ENCODE measurements around the gene ANKDD1B.

The ANKDD1B gene

GRCh38 chr5:75620184-75620959 is 9.1 kb downstream of the ANKDD1B start:
- H3K4me1 Mint-ChIP-seq = no peaks in the 10 kb centered on the region
- H3K4me3 Mint-ChIP-seq = no peak overlapping the region
- H3K9me3 Mint-ChIP-seq = no peaks in the 10 kb centered on the region
- ATAC-seq (replicated peaks; ENCODE audit: extremely low read depth, poor library complexity, severe bottlenecking) = no peak
- no peak overlapping the region for H3K27ac Mint-ChIP-seq (ENCODE audit: low read depth)
- DNase-seq (ENCODE audit: low spot score in 2 of 2) = no peak
- H3K27me3 Mint-ChIP-seq = no peaks in the 10 kb centered on the region
- no peaks in the 10 kb centered on the region for H3K36me3 Mint-ChIP-seq (ENCODE audit: insufficient read depth)

- Mint-ChIP-seq H3K4me3 (no peak overlapping the region), H3K4me1 (no peaks in the 10 kb centered on the region), H3K27me3 (no peaks in the 10 kb centered on the region), H3K36me3 (ENCODE audit: insufficient read depth) (no peaks in the 10 kb centered on the region), H3K9me3 (no peaks in the 10 kb centered on the region), H3K27ac (ENCODE audit: low read depth) (no peak overlapping the region)
- ATAC-seq (replicated peaks; ENCODE audit: extremely low read depth, poor library complexity, severe bottlenecking) (no peak), DNase-seq (ENCODE audit: low spot score in 2 of 2) (no peak)
Measured at GRCh38 chr5:75622564-75622963, 11.3 kb downstream of the ANKDD1B start.

DNA sequence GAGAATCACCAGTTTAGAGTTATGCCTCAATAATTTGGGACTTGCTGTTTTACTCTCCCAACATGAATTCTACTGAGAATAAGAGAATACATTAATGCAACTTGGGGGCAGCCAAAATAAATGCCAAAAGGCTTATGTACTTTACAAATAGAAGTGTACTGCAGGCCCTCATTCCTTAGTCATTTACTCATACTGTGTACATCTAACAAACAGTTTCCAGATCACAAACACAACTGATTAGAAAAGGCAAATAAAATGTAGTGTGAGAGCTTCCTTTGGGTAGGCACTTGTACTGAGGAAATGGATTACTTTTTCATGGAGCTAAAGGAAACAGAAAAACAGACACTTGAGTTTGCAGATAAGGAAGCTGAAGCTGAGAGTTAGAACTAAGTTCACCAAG is 12.6 kb downstream of the ANKDD1B start:
- H3K9me3 Mint-ChIP-seq = no peaks in the 10 kb centered on the region
- H3K4me1 Mint-ChIP-seq = no peaks in the 10 kb centered on the region
- H3K36me3 Mint-ChIP-seq (ENCODE audit: insufficient read depth) = no peaks in the 10 kb centered on the region
- ATAC-seq (replicated peaks; ENCODE audit: extremely low read depth, poor library complexity, severe bottlenecking) (no peak), DNase-seq (ENCODE audit: low spot score in 2 of 2) (no peak)
- no peak overlapping the region for H3K27ac Mint-ChIP-seq (ENCODE audit: low read depth)
- H3K4me3 Mint-ChIP-seq = no peak overlapping the region
- no peaks in the 10 kb centered on the region for H3K27me3 Mint-ChIP-seq

- no peak overlapping the region for H3K27ac Mint-ChIP-seq (ENCODE audit: low read depth)
- no peaks in the 10 kb centered on the region for H3K36me3 Mint-ChIP-seq (ENCODE audit: insufficient read depth)
- no peak for DNase-seq (ENCODE audit: low spot score in 2 of 2)
- H3K4me1 Mint-ChIP-seq = no peaks in the 10 kb centered on the region
- no peak for ATAC-seq (replicated peaks; ENCODE audit: extremely low read depth, poor library complexity, severe bottlenecking)
- H3K27me3 Mint-ChIP-seq = no peaks in the 10 kb centered on the region
- no peak overlapping the region for H3K4me3 Mint-ChIP-seq
- H3K9me3 Mint-ChIP-seq = no peaks in the 10 kb centered on the region
Measured at GRCh38 chr5:75626959-75627358, 15.7 kb downstream of the ANKDD1B start.

DNA sequence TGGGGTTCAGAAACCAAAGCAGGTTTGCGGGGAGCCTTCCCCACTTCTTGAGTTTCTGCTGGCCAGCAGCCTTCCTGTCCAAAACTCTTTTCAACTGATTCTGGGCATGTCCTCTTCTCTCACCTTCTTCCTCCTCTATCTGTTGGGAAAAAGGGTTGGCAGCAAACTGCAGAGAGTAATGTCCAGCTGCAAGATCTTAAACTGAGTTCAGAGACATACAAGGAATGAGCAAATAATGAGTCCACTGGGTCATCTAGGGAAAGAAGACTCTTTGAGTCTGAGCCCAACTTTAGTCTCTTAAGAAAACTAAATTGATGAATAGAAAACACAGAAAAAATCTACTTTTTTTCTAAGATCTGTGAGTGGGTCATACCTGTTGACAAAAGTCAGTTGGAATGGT is 16.5 kb downstream of the ANKDD1B start:
- no peaks in the 10 kb centered on the region for H3K4me1 Mint-ChIP-seq

DNA sequence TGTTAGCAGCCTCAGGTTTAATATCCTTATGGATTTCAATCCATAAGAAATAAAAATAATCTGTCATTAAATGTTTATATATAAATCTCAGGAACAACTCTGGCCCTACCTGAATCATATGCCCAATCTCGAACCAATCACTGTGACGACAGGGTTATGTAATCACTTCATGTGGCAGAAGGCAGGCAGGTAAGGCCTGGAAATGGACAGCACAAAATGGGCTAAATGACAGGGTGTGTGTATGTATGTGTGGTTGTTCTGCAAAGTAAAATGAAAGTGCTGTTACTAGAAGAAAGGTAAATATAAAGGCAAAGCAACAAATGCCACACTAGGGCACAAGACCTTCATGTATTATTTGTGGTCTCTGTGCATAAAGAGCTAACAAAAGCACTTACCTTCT is 19.6 kb downstream of the ANKDD1B start:
- DNase-seq (ENCODE audit: low spot score in 2 of 2) = no peak
- Mint-ChIP-seq H3K4me3 (no peak overlapping the region), H3K27ac (ENCODE audit: low read depth) (no peak overlapping the region), H3K27me3 (peaks cover 11% of the 10 kb centered on the region), H3K36me3 (ENCODE audit: insufficient read depth) (peaks cover 1% of the 10 kb centered on the region), H3K4me1 (no peaks in the 10 kb centered on the region), H3K9me3 (no peaks in the 10 kb centered on the region)
- ATAC-seq (replicated peaks; ENCODE audit: extremely low read depth, poor library complexity, severe bottlenecking) = no peak

More for the DNA sequence above, 16.5 kb downstream of the ANKDD1B start:
- Mint-ChIP-seq H3K4me3 (no peak overlapping the region), H3K27me3 (no peaks in the 10 kb centered on the region), H3K27ac (ENCODE audit: low read depth) (no peak overlapping the region), H3K9me3 (no peaks in the 10 kb centered on the region), H3K36me3 (ENCODE audit: insufficient read depth) (peaks cover 1% of the 10 kb centered on the region)
- DNase-seq (ENCODE audit: low spot score in 2 of 2) (no peak), ATAC-seq (replicated peaks; ENCODE audit: extremely low read depth, poor library complexity, severe bottlenecking) (no peak)

DNA sequence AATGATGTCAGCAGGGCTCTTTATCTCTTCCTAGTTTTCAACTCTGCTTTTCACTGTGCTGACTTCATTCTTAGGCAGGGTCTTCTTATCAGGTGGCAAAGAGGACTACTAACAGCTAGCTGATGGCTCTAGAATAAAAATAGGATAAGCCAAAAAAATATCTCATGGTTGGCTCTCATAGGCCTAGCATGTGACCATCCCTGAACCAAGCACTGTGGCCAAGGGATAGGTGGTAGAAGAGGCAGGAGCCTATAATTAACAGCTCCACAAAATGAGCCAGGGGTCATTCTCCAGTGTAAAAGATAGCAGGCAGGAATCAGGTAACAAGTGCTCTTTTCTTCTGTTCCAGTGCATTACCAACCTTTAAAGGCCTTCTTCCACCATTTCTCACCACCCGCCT is 21.1 kb downstream of the ANKDD1B start:
- Mint-ChIP-seq H3K4me3 (no peak overlapping the region), H3K27ac (ENCODE audit: low read depth) (no peak overlapping the region), H3K36me3 (ENCODE audit: insufficient read depth) (peaks cover 1% of the 10 kb centered on the region), H3K4me1 (no peaks in the 10 kb centered on the region), H3K9me3 (no peaks in the 10 kb centered on the region), H3K27me3 (peaks cover 22% of the 10 kb centered on the region)
- DNase-seq (ENCODE audit: low spot score in 2 of 2) = no peak
- ATAC-seq (replicated peaks; ENCODE audit: extremely low read depth, poor library complexity, severe bottlenecking) = no peak

- H3K9me3 Mint-ChIP-seq = no peaks in the 10 kb centered on the region
- H3K27ac Mint-ChIP-seq (ENCODE audit: low read depth) = no peak overlapping the region
- ATAC-seq (replicated peaks; ENCODE audit: extremely low read depth, poor library complexity, severe bottlenecking) (no peak), DNase-seq (ENCODE audit: low spot score in 2 of 2) (no peak)
- H3K27me3 Mint-ChIP-seq = peaks cover 22% of the 10 kb centered on the region
- H3K36me3 Mint-ChIP-seq (ENCODE audit: insufficient read depth) = no peaks in the 10 kb centered on the region
- H3K4me1 Mint-ChIP-seq = no peaks in the 10 kb centered on the region
- H3K4me3 Mint-ChIP-seq = no peak overlapping the region
Measured at GRCh38 chr5:75637949-75638348, 26.7 kb downstream of the ANKDD1B start.

GRCh38 chr5:75639535-75640311 is 28.5 kb downstream of the ANKDD1B start:
- H3K9me3 Mint-ChIP-seq = no peaks in the 10 kb centered on the region
- H3K27me3 Mint-ChIP-seq = peaks cover 18% of the 10 kb centered on the region
- DNase-seq (ENCODE audit: low spot score in 2 of 2) = no peak
- H3K36me3 Mint-ChIP-seq (ENCODE audit: insufficient read depth) = no peaks in the 10 kb centered on the region
- H3K27ac Mint-ChIP-seq (ENCODE audit: low read depth) = no peak overlapping the region
- H3K4me1 Mint-ChIP-seq = no peaks in the 10 kb centered on the region
- ATAC-seq (replicated peaks; ENCODE audit: extremely low read depth, poor library complexity, severe bottlenecking) = no peak
- H3K4me3 Mint-ChIP-seq = no peak overlapping the region

DNA sequence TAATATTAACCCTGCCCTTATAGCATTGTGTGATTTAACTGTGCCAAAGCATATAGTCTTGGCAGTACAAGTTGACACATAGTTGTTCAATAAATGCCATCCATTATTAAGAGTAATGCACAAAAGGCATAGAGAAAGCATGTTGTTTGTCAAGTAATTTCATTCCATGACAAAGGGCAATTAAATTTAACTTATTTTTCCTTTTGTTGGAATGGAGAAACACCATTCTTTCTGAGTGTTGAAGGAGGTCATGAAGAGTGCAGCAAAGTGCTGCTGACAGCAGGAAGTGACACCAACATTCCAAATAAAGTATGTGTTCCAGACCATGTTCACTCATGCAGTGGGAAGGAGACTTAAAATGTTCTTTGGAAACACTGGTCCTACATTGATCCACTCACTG is 29.1 kb downstream of the ANKDD1B start:
- Mint-ChIP-seq H3K36me3 (ENCODE audit: insufficient read depth) (no peaks in the 10 kb centered on the region), H3K9me3 (no peaks in the 10 kb centered on the region), H3K4me1 (no peaks in the 10 kb centered on the region), H3K27ac (ENCODE audit: low read depth) (no peak overlapping the region), H3K4me3 (no peak overlapping the region), H3K27me3 (peaks cover 15% of the 10 kb centered on the region)
- no peak for DNase-seq (ENCODE audit: low spot score in 2 of 2)
- no peak for ATAC-seq (replicated peaks; ENCODE audit: extremely low read depth, poor library complexity, severe bottlenecking)

- ATAC-seq (replicated peaks; ENCODE audit: extremely low read depth, poor library complexity, severe bottlenecking) = no peak
- Mint-ChIP-seq H3K4me3 (no peak overlapping the region), H3K36me3 (ENCODE audit: insufficient read depth) (no peaks in the 10 kb centered on the region), H3K9me3 (no peaks in the 10 kb centered on the region), H3K27me3 (peaks cover 12% of the 10 kb centered on the region), H3K27ac (ENCODE audit: low read depth) (no peak overlapping the region), H3K4me1 (no peaks in the 10 kb centered on the region)
- no peak for DNase-seq (ENCODE audit: low spot score in 2 of 2)
Measured at GRCh38 chr5:75640826-75641225, 29.6 kb downstream of the ANKDD1B start.

DNA sequence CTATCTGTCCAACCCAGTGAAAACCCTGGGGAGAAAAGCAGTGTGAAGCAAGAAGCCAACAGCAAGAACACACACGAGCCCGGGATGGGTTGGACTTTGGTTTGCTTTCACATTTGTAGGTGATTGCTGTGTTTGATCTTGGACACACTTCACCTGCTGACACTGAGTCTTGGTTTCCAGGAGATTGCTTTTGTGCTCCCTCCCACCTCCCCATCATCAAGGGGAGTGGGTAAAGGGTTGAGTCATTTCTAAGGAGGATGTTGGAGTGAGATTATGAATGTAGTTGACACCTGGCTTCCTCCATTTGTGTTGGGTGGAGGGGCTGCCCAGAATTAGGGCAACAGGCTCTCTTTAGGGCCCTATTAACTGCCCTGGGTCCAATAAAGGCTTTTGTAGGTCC is 37.5 kb downstream of the ANKDD1B start:
- Mint-ChIP-seq H3K27ac (ENCODE audit: low read depth) (no peak overlapping the region), H3K4me3 (no peak overlapping the region), H3K9me3 (no peaks in the 10 kb centered on the region), H3K4me1 (no peaks in the 10 kb centered on the region), H3K36me3 (ENCODE audit: insufficient read depth) (no peaks in the 10 kb centered on the region), H3K27me3 (no peaks in the 10 kb centered on the region)
- ATAC-seq (replicated peaks; ENCODE audit: extremely low read depth, poor library complexity, severe bottlenecking) (no peak), DNase-seq (ENCODE audit: low spot score in 2 of 2) (no peak)

GRCh38 chr5:75651575-75652238 is 40.5 kb downstream of the ANKDD1B start:
- ATAC-seq (replicated peaks; ENCODE audit: extremely low read depth, poor library complexity, severe bottlenecking) = no peak
- H3K27ac Mint-ChIP-seq (ENCODE audit: low read depth) = no peak overlapping the region

More at GRCh38 chr5:75651575-75652238, 40.5 kb downstream of the ANKDD1B start:
- Mint-ChIP-seq H3K9me3 (no peaks in the 10 kb centered on the region), H3K4me3 (no peak overlapping the region), H3K27me3 (peaks cover 27% of the 10 kb centered on the region), H3K36me3 (ENCODE audit: insufficient read depth) (no peaks in the 10 kb centered on the region), H3K4me1 (no peaks in the 10 kb centered on the region)
- no peak for DNase-seq (ENCODE audit: low spot score in 2 of 2)
